ENCODE results near the gene CFAP221. TPM values are rescaled to one million over a fixed set of nuclear protein-coding genes. Genes with fewer than 3 reads are reported as not detected.

Gene CFAP221
- total and polyA plus RNA-seq, 2 experiments from 2014 or later: 0.42 to 0.65 TPM

DNA sequence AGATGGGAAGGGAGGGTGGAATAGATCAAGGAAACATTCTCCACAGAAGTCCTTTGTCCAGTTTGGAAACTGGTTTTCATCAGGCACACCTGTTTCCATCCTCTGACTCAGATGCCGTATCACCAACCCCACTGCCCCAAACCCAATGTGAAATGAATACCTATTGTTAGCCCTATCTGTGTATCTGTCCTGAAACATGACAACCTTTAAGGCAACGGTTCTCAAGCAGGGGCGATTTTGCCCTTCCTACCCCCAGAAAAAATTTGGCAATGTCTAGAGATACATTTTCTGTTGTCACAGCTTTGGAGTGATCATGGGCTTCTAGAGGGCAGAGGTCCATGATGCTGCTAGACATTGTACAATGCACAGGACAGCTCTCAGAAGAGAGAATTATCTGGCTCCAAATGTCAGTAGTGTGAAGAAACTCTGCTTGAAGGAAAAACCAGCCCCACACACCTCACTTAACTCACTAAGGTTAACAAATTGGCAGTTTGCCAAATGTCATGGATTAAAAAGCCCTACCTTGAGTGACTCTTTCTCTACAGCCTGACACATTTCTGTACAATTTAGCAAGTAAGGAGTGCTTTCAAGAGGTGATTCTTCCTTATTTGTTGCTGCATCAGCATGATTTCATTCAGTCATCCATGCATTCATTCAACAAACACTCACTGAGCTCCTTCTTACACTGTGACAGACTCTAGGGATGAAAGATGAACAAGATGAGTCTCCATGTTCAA lies 23.4 kb upstream of the CFAP221 start:
- peaks cover 6% of the 10 kb centered on the region; the same call in 1 of the 2 replicates for H3F3A ChIP-seq (replicated peaks; ENCODE audit: low read depth)
- H3K27ac Mint-ChIP-seq: no peak overlapping the region
- no peak overlapping the region for H3K27ac ChIP-seq (ENCODE audit: low read depth)
- peaks cover 8% of the 10 kb centered on the region; the same call in 1 of the 2 replicates for H3K4me1 ChIP-seq (ENCODE audit: insufficient read depth)
- peaks cover 33% of the 10 kb centered on the region for H3K27me3 Mint-ChIP-seq (ENCODE audit: insufficient read depth, low read depth, poor library complexity)
- no peak overlapping the region for H2AFZ ChIP-seq
- H3K4me2 ChIP-seq: no peak overlapping the region
- no peaks in the 10 kb centered on the region for H3K79me2 ChIP-seq (replicated peaks; ENCODE audit: insufficient read depth)
- no peaks in the 10 kb centered on the region for H4K20me1 ChIP-seq (replicated peaks; ENCODE audit: insufficient read depth)
- H3K4me3 Mint-ChIP-seq: no peak overlapping the region
- H3K9me2 ChIP-seq (ENCODE audit: insufficient read depth): 0 out of 2 replicates have a peak, but pooled peaks cover 3% of the 10 kb centered on the region
- H3K36me3 Mint-ChIP-seq (ENCODE audit: low read depth): no peaks in the 10 kb centered on the region; the same call in 2 of the 3 replicates
- H3K36me3 ChIP-seq (ENCODE audit: insufficient read depth): no peaks in the 10 kb centered on the region
- ATAC-seq (no peak), DNase-seq (ENCODE audit: low spot score) (no peak)
- no peak overlapping the region for H3K4me3 ChIP-seq
- peaks cover 9% of the 10 kb centered on the region; the same call in 2 of the 3 replicates for H3K4me1 Mint-ChIP-seq
- no peaks in the 10 kb centered on the region for H3K9me3 Mint-ChIP-seq
- no peak for TF ChIP-seq ZNF331 (CRISPR knock-in tag; IDR thresholded peaks at IDR 0.05; ENCODE audit: low read depth)
- no peak for TF ChIP-seq ZNF114 (CRISPR knock-in tag; IDR thresholded peaks at IDR 0.05)
- no peak for TF ChIP-seq EZH2phosphoT487 (IDR thresholded peaks at IDR 0.05; ENCODE audit: unreplicated experiment)
- TF ChIP-seq, protein P1, sequence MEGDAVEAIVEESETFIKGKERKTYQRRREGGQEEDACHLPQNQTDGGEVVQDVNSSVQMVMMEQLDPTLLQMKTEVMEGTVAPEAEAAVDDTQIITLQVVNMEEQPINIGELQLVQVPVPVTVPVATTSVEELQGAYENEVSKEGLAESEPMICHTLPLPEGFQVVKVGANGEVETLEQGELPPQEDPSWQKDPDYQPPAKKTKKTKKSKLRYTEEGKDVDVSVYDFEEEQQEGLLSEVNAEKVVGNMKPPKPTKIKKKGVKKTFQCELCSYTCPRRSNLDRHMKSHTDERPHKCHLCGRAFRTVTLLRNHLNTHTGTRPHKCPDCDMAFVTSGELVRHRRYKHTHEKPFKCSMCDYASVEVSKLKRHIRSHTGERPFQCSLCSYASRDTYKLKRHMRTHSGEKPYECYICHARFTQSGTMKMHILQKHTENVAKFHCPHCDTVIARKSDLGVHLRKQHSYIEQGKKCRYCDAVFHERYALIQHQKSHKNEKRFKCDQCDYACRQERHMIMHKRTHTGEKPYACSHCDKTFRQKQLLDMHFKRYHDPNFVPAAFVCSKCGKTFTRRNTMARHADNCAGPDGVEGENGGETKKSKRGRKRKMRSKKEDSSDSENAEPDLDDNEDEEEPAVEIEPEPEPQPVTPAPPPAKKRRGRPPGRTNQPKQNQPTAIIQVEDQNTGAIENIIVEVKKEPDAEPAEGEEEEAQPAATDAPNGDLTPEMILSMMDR (conservative IDR thresholded peaks at IDR 0.05; ENCODE audit: low read depth in 2 of 2): no peak
- TF ChIP-seq POLR2AphosphoS5 (IDR thresholded peaks at IDR 0.05; ENCODE audit: low read depth): no peak
- TF ChIP-seq, protein P2, sequence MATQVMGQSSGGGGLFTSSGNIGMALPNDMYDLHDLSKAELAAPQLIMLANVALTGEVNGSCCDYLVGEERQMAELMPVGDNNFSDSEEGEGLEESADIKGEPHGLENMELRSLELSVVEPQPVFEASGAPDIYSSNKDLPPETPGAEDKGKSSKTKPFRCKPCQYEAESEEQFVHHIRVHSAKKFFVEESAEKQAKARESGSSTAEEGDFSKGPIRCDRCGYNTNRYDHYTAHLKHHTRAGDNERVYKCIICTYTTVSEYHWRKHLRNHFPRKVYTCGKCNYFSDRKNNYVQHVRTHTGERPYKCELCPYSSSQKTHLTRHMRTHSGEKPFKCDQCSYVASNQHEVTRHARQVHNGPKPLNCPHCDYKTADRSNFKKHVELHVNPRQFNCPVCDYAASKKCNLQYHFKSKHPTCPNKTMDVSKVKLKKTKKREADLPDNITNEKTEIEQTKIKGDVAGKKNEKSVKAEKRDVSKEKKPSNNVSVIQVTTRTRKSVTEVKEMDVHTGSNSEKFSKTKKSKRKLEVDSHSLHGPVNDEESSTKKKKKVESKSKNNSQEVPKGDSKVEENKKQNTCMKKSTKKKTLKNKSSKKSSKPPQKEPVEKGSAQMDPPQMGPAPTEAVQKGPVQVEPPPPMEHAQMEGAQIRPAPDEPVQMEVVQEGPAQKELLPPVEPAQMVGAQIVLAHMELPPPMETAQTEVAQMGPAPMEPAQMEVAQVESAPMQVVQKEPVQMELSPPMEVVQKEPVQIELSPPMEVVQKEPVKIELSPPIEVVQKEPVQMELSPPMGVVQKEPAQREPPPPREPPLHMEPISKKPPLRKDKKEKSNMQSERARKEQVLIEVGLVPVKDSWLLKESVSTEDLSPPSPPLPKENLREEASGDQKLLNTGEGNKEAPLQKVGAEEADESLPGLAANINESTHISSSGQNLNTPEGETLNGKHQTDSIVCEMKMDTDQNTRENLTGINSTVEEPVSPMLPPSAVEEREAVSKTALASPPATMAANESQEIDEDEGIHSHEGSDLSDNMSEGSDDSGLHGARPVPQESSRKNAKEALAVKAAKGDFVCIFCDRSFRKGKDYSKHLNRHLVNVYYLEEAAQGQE (IDR thresholded peaks at IDR 0.05; ENCODE audit: unreplicated experiment): no peak
- TF ChIP-seq JUNB (IDR thresholded peaks at IDR 0.05; ENCODE audit: unreplicated experiment): no peak
- TF ChIP-seq, protein P3, sequence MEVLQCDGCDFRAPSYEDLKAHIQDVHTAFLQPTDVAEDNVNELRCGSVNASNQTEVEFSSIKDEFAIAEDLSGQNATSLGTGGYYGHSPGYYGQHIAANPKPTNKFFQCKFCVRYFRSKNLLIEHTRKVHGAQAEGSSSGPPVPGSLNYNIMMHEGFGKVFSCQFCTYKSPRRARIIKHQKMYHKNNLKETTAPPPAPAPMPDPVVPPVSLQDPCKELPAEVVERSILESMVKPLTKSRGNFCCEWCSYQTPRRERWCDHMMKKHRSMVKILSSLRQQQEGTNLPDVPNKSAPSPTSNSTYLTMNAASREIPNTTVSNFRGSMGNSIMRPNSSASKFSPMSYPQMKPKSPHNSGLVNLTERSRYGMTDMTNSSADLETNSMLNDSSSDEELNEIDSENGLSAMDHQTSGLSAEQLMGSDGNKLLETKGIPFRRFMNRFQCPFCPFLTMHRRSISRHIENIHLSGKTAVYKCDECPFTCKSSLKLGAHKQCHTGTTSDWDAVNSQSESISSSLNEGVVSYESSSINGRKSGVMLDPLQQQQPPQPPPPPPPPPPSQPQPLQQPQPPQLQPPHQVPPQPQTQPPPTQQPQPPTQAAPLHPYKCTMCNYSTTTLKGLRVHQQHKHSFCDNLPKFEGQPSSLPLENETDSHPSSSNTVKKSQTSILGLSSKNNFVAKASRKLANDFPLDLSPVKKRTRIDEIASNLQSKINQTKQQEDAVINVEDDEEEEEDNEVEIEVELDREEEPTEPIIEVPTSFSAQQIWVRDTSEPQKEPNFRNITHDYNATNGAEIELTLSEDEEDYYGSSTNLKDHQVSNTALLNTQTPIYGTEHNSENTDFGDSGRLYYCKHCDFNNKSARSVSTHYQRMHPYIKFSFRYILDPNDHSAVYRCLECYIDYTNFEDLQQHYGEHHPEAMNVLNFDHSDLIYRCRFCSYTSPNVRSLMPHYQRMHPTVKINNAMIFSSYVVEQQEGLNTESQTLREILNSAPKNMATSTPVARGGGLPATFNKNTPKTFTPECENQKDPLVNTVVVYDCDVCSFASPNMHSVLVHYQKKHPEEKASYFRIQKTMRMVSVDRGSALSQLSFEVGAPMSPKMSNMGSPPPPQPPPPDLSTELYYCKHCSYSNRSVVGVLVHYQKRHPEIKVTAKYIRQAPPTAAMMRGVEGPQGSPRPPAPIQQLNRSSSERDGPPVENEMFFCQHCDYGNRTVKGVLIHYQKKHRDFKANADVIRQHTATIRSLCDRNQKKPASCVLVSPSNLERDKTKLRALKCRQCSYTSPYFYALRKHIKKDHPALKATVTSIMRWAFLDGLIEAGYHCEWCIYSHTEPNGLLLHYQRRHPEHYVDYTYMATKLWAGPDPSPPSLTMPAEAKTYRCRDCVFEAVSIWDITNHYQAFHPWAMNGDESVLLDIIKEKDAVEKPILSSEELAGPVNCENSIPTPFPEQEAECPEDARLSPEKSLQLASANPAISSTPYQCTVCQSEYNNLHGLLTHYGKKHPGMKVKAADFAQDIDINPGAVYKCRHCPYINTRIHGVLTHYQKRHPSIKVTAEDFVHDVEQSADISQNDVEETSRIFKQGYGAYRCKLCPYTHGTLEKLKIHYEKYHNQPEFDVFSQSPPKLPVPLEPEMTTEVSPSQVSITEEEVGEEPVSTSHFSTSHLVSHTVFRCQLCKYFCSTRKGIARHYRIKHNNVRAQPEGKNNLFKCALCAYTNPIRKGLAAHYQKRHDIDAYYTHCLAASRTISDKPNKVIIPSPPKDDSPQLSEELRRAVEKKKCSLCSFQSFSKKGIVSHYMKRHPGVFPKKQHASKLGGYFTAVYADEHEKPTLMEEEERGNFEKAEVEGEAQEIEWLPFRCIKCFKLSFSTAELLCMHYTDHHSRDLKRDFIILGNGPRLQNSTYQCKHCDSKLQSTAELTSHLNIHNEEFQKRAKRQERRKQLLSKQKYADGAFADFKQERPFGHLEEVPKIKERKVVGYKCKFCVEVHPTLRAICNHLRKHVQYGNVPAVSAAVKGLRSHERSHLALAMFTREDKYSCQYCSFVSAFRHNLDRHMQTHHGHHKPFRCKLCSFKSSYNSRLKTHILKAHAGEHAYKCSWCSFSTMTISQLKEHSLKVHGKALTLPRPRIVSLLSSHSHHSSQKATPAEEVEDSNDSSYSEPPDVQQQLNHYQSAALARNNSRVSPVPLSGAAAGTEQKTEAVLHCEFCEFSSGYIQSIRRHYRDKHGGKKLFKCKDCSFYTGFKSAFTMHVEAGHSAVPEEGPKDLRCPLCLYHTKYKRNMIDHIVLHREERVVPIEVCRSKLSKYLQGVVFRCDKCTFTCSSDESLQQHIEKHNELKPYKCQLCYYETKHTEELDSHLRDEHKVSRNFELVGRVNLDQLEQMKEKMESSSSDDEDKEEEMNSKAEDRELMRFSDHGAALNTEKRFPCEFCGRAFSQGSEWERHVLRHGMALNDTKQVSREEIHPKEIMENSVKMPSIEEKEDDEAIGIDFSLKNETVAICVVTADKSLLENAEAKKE (CRISPR knock-in tag; IDR thresholded peaks at IDR 0.05): no peak
- no peak for TF ChIP-seq EZH2 (IDR thresholded peaks at IDR 0.05; ENCODE audit: low read depth, unreplicated experiment)
- TF ChIP-seq, protein P4, sequence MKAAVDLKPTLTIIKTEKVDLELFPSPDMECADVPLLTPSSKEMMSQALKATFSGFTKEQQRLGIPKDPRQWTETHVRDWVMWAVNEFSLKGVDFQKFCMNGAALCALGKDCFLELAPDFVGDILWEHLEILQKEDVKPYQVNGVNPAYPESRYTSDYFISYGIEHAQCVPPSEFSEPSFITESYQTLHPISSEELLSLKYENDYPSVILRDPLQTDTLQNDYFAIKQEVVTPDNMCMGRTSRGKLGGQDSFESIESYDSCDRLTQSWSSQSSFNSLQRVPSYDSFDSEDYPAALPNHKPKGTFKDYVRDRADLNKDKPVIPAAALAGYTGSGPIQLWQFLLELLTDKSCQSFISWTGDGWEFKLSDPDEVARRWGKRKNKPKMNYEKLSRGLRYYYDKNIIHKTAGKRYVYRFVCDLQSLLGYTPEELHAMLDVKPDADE (IDR thresholded peaks at IDR 0.05): no peak
- TF ChIP-seq STAT1 (IDR thresholded peaks at IDR 0.05; ENCODE audit: unreplicated experiment): no peak
- TF ChIP-seq CREB1 (CRISPR knock-in tag; IDR thresholded peaks at IDR 0.05; ENCODE audit: low read depth): no peak
- no peak for TF ChIP-seq NANOG (IDR thresholded peaks at IDR 0.05; ENCODE audit: borderline replicate concordance)
- peaks cover 52% of the 10 kb centered on the region for H3K27me3 ChIP-seq (ENCODE audit: insufficient read depth)

All from GM23338 (cell line).